HG03558 (cell line): ENCODE measurements around the gene TOR1AIP2.
"Not testable (repeated sequence)": the region's sequence is repeated elsewhere in the genome, so short reads cannot be mapped to it uniquely, and the experiment has no call there.

Experiments used
- ATAC-seq: cut with Tn5 transposase; IDR thresholded peaks from one replicate; pipeline ENCODE4 v1.9.1; 2021; ENCODE audit warnings: moderate number of reproducible peaks; ENCODE audit not compliant: unreplicated experiment; ENCODE audit errors: extremely low read depth

TOR1AIP2 gene

GRCh38 chr1:179876300-179876715 is 1.3 kb downstream of the TOR1AIP2 start:
- no peak for ATAC-seq

GRCh38 chr1:179875596-179876299 is 1.9 kb downstream of the TOR1AIP2 start:
- ATAC-seq, result no peak

- ATAC-seq, result no peak
These were observed 4.2 kb downstream of the TOR1AIP2 start for GRCh38 chr1:179873438-179873851.

GRCh38 chr1:179872558-179872957 is 5.0 kb downstream of the TOR1AIP2 start:
- no peak for ATAC-seq

- no peak for ATAC-seq
These were observed 5.7 kb downstream of the TOR1AIP2 start for GRCh38 chr1:179871940-179872339.

- no peak for ATAC-seq
These were observed 6.7 kb downstream of the TOR1AIP2 start for GRCh38 chr1:179870870-179871269.

- no peak for ATAC-seq
These were observed 9.9 kb downstream of the TOR1AIP2 start for GRCh38 chr1:179867493-179868330.

GRCh38 chr1:179866616-179867015 is 11.0 kb downstream of the TOR1AIP2 start:
- no peak for ATAC-seq

- ATAC-seq, result no peak
These were observed 12.2 kb downstream of the TOR1AIP2 start for GRCh38 chr1:179865377-179865776.

GRCh38 chr1:179860652-179861051 is 17.0 kb downstream of the TOR1AIP2 start:
- ATAC-seq, result no peak

- ATAC-seq, result no peak
These were observed 20.6 kb downstream of the TOR1AIP2 start for GRCh38 chr1:179857009-179857408.

GRCh38 chr1:179856296-179856695 is 21.3 kb downstream of the TOR1AIP2 start:
- ATAC-seq, result no peak

GRCh38 chr1:179855831-179856230 is 21.8 kb downstream of the TOR1AIP2 start:
- not testable (repeated sequence) for ATAC-seq

- ATAC-seq, result no peak
These were observed 24.5 kb downstream of the TOR1AIP2 start for GRCh38 chr1:179853102-179853501.

- no peak for ATAC-seq
These were observed 29.4 kb downstream of the TOR1AIP2 start for GRCh38 chr1:179848233-179848632.

GRCh38 chr1:179840107-179840506 is 37.5 kb downstream of the TOR1AIP2 start:
- no peak for ATAC-seq

GRCh38 chr1:179836686-179837445 is 40.7 kb downstream of the TOR1AIP2 start:
- not testable (repeated sequence) for ATAC-seq

- ATAC-seq, result no peak
These were observed 45.5 kb downstream of the TOR1AIP2 start for GRCh38 chr1:179831852-179832699.

GRCh38 chr1:179831225-179831624 is 46.4 kb downstream of the TOR1AIP2 start:
- no peak for ATAC-seq

GRCh38 chr1:179828554-179829110 is 49.0 kb downstream of the TOR1AIP2 start:
- no peak for ATAC-seq
